ENCODE data around the gene EXOSC6.
"Not testable (repeated sequence)": the region's sequence is repeated elsewhere in the genome, so short reads cannot be mapped to it uniquely, and the experiment has no call there.

Gene EXOSC6

DNA sequence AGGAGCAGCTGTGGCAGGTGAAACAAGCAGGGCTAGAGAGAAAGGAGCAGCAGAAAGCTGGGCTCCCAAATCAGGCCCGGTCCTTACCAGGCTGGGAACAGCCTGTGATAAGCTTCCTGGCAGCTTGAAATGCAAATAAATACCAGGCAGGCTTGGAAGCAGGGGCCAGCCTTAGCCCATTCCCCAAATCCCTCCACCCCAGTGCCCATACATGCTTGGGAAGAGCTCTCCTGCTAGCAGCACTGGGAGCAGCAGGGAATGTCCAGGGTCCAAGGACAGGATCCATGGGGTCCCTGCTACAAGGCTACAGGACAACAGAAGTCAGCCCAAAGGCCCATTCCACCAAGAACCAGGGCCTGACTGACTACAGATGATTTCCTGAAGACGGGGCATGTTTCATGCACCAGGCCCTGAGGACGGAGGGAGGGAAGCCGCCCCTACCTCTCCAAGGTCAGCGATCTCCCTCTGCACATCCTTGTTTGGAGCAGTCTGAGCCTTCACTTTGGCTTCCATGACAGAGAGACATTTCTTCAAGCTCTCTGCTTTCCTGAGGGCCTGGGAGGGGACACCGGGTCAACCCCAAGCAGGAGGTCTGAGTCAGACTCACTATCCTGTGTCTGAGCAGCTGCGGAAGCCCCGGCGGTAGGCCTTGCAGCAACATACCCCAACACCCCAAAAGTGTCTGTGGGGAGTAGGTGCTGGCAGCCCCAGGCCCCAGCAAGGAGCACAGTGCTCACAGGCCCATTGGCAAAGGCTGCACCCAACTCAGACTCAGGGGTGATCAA is 2.6 kb upstream of the EXOSC6 start:
- no peak for DNase-seq

DNA sequence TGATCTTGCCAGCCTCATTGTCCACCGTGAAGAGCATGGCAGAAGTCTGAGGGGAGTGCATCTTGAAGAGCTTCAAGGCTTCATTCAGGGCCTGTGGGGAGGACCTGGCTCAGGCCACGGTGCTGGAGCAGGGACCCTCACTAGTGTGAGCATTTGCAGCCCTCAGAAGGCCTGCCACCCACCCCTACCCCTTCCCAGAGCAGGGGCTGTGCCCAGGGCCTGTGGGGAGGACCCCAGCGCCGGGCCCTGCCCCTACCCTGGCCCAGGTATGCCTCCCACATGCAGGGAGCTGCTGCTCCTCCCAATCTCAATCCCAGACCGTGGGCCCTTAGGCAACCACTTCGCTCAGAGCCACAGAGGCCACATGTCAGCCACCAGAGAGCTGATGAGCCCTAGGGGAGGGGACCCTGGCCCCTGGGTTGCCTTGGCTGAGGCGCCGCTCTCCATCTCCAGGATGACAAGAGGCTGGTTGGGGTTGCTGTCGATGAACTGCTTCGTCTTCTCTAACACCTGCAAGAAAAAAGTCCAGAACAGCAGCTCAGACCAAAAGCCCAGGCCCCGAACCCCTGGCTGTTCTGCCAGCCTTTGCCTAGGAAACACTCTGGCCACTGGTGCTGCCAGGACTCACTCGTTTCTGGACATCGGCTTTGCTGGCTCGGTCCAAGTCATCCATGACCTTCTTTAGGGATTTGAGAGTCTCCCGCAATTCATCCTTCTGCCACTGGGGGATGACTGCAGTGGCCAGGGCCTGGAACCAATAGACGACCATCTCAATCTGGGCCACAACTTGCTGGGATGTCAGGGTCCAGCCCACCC is 1.8 kb upstream of the EXOSC6 start:
- no peak for DNase-seq

DNA sequence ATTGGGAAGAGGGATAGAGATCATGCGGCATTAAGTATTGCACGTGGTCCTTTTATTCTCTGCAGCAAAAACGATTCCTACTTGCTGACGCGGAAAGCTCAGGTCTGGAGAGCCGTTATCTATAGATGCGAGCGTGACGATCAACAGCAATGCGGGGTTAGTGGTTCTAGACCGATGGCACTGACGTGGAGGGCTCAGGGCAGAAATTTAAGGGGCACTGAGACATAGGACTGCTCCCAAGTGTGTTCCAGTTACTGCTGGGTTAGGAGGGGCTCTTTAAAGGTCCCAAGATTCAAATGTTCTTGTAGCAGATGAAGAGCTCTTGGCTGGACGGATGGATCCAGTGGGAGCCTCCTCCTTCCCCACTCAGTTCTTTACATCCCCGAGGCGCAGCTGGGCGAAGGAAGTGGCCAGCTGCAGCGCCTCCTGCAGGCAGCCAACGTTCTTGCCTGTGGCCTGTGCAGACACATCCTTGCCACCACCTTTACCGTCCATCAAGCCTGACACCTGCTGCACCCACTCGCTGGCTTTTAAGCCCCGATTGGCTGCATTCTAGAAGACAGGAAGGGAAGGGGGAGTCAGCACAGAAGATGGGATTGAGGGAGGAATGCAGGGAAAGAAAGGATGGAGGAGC is 732 bp upstream of the EXOSC6 start:
- DNase-seq = no peak

DNA sequence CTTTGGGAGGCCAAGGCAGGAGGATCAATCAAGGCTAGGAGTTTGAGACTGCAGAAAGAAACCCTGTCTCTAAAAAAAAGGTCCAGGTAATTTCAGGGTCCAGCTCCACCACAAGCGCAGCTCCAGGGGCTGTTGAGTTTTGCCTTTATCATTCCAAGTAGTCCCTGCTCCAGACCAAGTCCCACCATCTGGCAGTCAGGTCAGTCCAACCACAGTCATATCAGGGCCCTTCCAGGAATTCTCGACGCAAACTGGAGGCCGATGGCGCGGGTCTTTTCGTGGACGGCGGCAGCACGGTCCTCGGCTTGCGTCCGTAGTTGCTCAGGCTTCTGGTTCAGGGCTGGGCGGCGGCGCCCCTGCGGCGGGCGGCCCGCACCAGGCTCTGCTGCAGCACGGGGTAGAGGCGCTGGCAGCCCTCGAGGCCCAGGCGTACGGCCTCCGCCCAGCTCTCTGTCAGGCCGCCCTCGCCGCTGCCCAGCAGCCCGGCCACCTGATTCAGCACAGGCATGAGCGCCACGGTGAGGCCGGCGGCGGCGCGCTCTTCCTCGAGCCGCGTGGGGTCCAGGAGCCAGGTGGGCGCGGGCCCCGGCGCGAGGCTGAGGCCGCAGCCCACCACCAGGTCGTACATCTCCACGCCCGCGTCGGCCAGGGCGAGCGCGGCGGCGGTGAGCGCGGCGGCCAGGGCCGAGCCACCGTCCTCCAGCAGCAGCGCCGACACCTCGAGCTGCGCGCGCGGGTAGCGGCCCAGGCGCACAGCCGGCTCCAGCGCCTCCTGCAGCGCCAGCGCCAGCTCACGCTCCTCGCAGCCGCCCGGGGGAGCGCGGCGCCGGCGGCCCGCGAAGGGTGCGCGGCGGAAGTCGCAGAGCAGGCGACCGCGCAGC is 752 bp downstream of the EXOSC6 start:
- DNase-seq = peak; percentile 5

DNA sequence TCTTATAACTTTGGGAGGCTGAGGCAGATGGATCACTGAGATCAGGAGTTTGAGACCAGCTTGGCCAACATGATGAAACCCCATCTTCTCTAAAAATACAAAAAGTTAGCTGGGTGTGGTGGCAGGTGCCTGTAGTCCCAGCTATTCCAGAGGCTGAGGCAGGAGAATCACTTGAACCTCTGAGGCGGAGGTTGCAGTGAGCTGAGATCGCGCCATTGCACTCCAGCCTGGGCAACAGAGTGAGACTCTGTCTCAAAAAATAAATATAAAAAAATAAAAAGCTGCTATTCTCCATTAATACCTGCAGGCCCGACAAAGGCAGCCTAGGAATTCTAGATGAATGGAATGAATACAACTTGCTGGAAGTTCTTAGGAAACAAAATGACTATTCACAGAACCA is 2.0 kb downstream of the EXOSC6 start:
- DNase-seq = not testable (repeated sequence)

DNA sequence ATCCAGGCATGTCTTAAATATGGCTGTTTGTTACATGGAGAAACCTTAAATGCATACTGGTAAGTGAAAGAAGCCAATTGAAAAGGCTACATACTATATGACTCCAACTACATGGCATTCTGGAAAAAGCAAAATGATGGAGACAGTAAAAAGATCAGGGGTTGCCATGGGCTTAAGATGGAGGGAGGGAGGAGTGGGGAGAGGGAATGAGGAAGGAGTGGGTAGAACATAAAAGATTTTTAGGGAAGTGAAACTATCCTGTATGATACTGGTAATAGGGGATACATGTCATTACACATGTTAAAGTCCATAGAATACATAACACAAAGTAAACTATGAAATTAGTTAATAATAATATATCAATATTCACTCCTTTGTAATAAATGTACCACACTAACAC is 13.0 kb downstream of the EXOSC6 start:
- DNase-seq = not testable (repeated sequence)

DNA sequence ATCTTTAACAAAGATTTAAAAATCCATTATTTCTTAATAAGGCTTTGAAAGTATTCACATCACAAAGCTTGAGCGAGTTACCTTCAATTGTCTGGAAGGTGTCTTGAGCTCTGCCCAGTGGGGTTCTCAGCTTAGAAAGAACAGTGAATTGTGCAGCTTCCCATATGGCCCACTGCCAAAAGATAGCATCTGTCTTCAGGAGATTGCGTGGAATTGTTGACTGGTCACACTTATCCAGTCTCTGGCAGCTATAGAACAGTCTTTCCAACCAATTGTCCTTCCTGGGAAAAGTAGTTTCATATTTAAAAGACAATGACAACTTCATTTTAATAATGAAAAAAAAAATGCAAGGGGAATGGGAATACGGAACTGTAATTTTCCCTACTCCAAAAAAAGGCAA is 19.9 kb downstream of the EXOSC6 start:
- not testable (repeated sequence) for DNase-seq

DNA sequence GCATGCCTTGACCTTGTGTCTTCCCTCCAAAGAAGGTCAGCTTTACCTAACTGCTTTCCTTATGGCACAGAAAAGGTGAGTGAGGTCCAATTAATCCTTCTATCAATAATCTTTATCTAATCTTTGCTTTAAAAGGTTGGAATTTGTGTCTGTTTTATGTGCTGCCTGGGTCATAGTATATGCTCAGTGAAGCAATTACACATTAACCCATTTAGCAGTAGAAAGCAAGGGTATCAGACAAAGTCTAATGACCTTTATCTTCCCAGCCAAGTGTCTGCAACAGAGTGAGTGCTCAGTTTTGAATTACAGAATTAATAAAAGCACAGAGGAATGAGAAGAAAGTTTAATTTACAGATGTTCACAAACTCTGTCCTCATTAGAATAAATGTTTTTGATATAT is 25.7 kb downstream of the EXOSC6 start:
- not testable (repeated sequence) for DNase-seq

DNA sequence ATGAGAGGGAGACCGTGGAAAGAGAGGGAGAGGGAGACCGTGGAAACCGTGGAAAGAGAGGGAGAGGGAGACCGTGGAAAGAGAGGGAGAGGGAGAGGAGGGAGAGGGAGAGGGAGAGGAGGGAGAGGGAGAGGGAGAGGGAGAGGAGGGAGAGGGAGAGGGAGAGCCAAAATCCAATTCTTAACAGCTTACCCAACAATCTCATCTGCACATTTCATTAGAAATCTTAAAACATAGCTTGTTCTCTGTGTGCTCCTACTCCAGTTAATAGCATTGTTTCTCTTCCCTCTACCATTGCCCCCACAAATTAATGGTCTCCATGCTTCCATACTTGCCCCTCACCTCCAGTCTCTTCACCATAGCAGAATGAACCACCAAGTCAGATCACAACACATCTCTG is 26.3 kb downstream of the EXOSC6 start:
- not testable (repeated sequence) for DNase-seq

DNA sequence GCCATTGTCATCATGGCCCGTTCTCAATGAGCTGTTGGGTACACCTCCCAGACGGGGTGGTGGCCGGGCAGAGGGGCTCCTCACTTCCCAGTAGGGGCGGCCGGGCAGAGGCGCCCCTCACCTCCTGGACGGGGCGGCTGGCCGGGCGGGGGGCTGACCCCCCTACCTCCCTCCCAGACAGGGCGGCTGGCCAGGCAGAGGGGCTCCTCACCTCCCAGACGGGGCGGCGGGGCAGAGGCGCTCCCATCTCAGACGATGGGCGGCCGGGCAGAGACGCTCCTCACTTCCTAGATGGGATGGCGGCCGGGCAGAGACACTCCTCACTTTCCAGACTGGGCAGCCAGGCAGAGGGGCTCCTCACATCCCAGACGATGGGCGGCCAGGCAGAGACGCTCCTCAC is 27.1 kb downstream of the EXOSC6 start:
- DNase-seq = not testable (repeated sequence)

DNA sequence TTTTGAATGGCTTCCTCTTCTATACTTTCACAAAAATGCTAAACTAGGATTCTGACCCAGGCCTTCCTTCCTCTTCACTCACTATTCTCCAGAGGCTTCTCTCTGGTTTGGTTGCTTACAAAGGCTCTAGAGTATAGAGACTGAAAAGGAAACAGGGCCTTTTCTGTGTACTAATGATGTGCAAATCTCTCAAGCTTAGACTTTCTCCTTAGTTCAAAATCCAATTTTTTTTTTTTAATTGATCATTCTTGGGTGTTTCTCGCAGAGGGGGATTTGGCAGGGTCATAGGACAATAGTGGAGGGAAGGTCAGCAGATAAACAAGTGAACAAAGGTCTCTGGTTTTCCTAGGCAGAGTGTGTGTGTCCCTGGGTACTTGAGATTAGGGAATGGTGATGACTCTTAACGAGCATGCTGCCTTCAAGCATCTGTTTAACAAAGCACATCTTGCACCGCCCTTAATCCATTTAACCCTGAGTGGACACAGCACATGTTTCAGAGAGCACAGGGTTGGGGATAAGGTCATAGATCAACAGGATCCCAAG is 27.7 kb downstream of the EXOSC6 start:
- not testable (repeated sequence) for DNase-seq

DNA sequence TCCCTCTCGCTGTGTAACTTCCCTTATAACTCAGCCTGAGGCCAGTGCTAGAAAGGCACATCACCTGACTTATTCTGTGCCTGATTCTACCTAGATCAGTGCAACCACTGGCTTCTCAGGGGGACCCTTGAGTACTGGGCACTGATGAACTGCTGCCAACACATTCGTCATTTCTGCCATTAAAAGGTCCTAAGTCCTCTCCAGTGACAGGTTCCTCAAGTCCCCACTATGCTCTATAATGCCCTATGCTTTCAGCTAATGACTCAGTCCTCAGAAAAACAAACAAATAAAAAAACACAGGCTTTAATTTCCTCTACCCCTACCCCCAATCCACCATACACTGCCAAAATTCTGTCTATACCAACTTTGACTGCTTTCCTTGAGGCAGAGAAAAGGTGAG is 28.5 kb downstream of the EXOSC6 start:
- DNase-seq = not testable (repeated sequence)

DNA sequence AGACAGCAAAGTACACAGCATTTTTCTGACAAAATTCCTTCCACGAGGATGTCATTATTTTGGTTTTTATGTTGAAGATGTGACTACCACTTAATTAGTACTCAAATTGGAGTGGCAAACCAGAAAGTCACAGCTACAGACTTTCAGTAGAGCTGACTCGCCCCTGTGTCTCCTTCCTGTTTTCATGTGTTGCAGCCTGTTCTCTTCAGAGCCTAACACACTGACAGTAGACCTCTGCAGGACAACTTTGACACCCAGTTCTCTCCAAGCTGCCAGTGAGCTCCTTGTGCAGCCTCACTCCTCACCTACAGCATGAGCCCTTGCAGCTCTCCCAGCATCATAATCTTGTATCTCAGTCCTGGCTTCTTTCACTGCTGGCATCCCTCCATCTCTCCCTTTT is 29.2 kb downstream of the EXOSC6 start:
- DNase-seq = not testable (repeated sequence)

DNA sequence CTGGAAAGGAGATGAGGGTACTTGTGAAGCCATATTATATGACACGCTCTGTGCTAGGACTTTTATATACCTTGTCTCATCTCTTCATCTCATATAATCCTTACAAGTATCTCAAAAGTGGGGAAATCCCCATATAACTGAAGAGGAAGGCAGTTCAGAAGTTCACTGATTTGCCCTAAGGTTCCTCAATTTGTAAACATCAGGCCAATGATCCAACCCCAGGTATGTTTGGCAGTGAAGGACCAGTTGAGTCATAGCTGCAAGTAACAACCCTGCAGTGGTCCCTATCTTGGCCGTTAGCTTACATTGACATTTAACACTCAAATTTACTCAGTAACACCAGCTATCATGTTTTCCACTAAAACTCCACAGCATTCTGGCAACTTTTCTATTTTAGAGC is 33.2 kb downstream of the EXOSC6 start:
- DNase-seq = not testable (repeated sequence)

DNA sequence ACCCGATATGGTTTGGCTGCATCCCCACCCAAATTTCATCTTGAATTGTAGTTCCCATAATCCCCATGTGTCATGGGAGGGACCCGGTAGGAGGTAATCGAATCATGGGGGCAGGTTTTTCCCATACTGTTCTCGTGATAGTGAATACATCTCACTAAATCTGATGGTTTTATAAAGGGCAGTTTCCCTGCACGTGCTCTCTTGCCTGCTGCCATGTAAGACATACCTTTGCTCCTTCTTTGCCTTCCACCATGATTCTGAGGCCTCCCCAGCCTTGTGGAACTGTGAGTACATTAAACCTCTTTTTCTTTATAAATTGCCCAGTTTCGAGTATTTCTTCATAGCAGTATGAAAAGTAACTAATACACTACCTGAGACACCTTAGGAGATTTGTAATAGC is 45.4 kb downstream of the EXOSC6 start:
- DNase-seq = not testable (repeated sequence)

DNA sequence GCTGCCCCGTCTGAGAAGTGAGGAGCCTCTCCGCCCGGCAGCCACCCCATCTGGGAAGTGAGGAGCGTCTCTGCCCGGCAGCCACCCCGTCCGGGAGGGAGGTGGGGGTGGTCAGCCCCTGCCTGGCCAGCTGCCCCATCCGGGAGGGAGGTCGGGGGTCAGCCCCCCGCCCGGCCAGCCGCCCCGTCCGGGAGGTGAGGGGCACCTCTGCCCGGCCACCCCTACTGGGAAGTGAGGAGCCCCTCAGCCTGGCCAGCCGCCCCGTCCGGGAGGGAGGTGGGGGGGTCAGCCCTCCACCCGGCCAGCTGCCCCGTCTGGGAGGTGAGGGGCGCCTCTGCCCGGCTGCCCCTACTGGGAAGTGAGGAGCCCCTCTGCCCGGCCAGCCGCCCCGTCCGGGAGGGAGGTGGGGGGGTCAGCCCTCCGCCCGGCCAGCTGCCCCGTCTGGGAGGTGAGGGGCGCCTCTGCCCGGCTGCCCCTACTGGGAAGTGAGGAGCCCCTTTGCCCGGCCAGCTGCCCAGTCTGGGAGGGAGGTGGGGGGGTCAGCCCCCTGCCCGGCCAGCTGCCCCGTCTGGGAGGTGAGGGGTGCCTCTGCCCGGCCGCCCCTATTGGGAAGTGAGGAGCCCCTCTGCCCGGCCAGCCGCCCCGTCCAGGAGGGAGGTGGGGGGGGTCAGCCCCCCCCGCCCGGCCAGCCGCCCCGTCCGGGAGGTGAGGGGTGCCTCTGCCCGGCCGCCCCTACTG is 46.9 kb downstream of the EXOSC6 start:
- not testable (repeated sequence) for DNase-seq

DNA sequence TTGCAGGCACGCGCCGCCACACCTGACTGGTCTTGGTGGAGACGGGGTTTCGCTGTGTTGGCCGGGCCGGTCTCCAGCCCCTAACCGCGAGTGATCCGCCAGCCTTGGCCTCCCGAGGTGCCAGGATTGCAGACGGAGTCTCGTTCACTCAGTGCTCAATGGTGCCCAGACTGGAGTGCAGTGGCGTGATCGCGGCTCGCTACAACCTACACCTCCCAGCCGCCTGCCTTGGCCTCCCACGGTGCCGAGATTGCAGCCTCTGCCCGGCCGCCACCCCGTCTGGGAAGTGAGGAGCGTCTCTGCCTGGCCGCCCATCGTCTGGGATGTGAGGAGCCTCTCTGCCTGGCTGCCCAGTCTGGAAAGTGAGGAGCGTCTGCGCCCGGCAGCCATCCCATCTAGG is 47.7 kb downstream of the EXOSC6 start:
- not testable (repeated sequence) for DNase-seq

DNA sequence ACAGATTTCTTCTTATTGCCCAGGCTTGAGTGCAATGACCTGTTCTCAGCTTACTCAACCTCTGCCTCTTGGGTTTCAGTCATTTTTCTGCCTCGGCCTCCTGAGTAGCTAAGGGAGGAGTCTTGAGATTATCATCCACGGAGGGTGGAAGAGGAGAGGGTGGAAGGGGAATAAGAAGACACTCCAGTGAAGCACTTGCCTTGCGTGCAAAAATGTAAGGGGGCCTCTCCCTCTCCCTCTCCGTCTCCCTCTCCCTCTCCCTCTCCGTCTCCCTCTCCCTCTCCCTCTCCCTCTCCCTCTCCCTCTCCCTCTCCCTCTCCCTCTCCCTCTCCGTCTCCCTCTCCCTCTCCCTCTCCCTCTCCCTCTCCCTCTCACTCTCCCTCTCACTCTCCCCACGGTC is 48.2 kb downstream of the EXOSC6 start:
- DNase-seq = not testable (repeated sequence)

DNA sequence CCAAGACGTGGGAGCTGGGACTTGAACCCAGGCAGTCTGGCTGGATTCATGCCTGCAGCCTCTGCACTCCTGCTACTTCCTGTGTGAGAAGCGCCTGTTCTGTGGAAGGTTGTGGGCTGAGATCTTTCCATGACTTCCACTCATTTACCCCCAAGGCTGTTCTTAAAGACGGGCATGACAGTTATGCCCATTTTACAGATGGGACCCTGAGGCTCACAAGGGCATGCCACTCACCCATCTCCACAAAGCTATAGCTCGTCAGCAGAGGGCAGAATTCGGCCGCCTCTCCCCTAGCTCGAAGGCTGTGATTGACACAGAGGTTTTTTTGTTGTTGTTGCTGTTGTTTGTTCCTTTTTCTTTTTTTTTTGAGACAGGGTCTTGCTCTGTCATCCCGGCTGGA is 51.7 kb downstream of the EXOSC6 start:
- not testable (repeated sequence) for DNase-seq

DNA sequence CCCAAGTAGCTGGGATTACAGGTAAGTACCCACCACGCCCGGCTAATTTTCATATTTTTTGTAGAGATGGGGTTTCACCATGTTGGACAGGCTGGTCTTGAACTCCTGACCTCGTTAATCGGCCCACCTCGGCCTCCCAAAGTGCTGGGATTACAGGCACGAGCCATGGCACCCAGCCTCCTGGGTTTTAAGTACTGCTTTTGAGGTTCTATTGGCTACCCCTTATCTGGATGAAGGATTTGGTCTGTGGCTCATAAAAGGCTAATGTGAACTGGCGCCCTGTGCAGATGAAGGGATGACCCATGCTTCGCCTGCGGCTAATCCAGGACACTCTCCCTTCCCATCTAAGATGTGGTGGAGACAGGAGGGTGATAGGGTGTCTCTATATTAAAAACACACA is 52.6 kb downstream of the EXOSC6 start:
- not testable (repeated sequence) for DNase-seq

DNA sequence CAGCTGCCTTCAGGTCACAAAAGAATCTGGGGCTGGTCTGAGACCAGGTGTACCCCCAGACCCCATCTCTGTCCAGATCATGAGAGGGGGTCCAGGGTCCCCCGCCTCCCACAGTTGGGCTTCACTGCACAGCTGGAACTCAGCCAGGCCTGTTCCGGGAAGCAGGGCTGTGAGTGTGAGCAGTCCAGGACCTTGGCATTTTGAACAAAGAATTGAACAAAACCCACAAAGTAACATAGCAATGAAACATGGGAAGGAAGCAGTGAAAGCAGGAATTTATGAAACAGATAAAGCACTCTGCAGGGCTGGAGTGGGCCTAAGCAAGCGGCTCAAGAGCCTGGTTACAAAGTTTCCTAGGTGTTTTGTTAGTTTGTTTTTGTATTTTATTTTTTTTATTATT is 53.1 kb downstream of the EXOSC6 start:
- not testable (repeated sequence) for DNase-seq
